Measurements from ENCODE around the gene CIDEA. TPM values are rescaled to one million over a fixed set of nuclear protein-coding genes. Genes with fewer than 3 reads are reported as not detected.

CIDEA gene
- total and polyA plus RNA-seq, 2 donors (not counting 1 experiment from before 2014, with no cell fraction given), result not detected

DNA sequence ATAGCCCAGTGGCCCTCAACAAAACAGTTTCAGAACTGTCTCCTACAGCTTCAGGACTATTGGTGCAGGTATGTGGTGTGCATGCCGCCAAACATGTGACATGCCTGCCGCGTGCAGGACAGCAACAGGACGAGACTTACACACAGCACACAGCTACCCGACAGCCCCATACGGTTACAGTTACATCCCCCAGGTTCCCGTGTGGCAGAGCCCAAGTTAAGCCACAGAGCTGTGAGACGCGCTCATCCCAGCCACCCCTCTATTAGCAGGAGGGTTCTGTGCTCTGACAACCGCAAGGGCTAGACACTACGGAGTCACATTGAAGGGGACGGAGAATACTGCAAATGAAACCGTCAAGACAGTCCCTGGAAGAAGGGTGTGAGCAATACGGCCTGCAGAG, 37.5 kb downstream of the CIDEA start:
- Histone ChIP-seq H3K36me3 (replicated peaks in 1 of 2; ENCODE audit: control extremely low read depth in 1 of 2, control insufficient read depth in 1 of 2, extremely low read depth in 1 of 2, insufficient read depth in 2 of 2, low read length in 1 of 2) (no peaks in the 10 kb centered on the region), H2AFZ (ENCODE audit: insufficient read depth, low read depth, low read length, poor library complexity, severe bottlenecking) (no peak overlapping the region), H3K27me3 (replicated peaks in 1 of 4; ENCODE audit: control extremely low read depth in 1 of 4, control insufficient read depth in 3 of 4, insufficient read depth in 4 of 4, low read length in 3 of 4) (peaks cover 0 to 36% (median 15%) of the 10 kb centered on the region in 4 experiments), H3K9ac (ENCODE audit: low read length) (no peak overlapping the region), H3K9me3 (ENCODE audit: control extremely low read depth in 1 of 3, control insufficient read depth in 2 of 3, insufficient read depth in 1 of 3, low read length in 2 of 3) (peaks cover 0 to 5% (median 0%) of the 10 kb centered on the region in 3 donors), H3K4me1 (ENCODE audit: control insufficient read depth in 2 of 2, insufficient read depth in 2 of 2, low read length in 2 of 2) (peaks cover 14% of the 10 kb centered on the region in 2 donors), H4K20me1 (ENCODE audit: control insufficient read depth, insufficient read depth, low read length, poor library complexity, severe bottlenecking) (no peaks in the 10 kb centered on the region), H3K79me2 (ENCODE audit: control insufficient read depth, insufficient read depth, low read length) (no peaks in the 10 kb centered on the region), H3K4me2 (replicated peaks; ENCODE audit: low read depth, low read length, poor library complexity, severe bottlenecking) (no peak overlapping the region), H3K27ac (ENCODE audit: low read length in 2 of 2) (no peak overlapping the region), H3K4me3 (ENCODE audit: control extremely low read depth in 1 of 5, extremely low read depth in 1 of 5, insufficient read depth in 1 of 5, low read depth in 2 of 5, low read length in 4 of 5) (no peak overlapping the region)
- ChIA-PET CTCF (interaction anchor here (0.6 kb wide), 1 partner anchor 45 kb away, joined by 3 read pairs; no protein-coding TSS in a partner anchor), POLR2A (no interaction called here)
- Mint-ChIP-seq H3K4me1 (peaks cover 8% of the 10 kb centered on the region), H3K4me3 (no peak overlapping the region), H3K9me3 (ENCODE audit: insufficient read depth) (no peaks in the 10 kb centered on the region), H3K27ac (no peak overlapping the region), H3K27me3 (peaks cover 45% of the 10 kb centered on the region)
- no peak for TF ChIP-seq EZH2 (IDR thresholded peaks at IDR 0.05; ENCODE audit: borderline replicate concordance, insufficient read depth, low read depth, low read length, poor library complexity, severe bottlenecking)
- TF ChIP-seq, protein P1, sequence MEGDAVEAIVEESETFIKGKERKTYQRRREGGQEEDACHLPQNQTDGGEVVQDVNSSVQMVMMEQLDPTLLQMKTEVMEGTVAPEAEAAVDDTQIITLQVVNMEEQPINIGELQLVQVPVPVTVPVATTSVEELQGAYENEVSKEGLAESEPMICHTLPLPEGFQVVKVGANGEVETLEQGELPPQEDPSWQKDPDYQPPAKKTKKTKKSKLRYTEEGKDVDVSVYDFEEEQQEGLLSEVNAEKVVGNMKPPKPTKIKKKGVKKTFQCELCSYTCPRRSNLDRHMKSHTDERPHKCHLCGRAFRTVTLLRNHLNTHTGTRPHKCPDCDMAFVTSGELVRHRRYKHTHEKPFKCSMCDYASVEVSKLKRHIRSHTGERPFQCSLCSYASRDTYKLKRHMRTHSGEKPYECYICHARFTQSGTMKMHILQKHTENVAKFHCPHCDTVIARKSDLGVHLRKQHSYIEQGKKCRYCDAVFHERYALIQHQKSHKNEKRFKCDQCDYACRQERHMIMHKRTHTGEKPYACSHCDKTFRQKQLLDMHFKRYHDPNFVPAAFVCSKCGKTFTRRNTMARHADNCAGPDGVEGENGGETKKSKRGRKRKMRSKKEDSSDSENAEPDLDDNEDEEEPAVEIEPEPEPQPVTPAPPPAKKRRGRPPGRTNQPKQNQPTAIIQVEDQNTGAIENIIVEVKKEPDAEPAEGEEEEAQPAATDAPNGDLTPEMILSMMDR (IDR thresholded peaks at IDR 0.05), result no peak
- no peak for DNase-seq
- WGBS (ENCODE audit: insufficient coverage), result 94% methylated on average over 9 of the region's 14 CpGs
- ATAC-seq (ENCODE audit: low read depth), result no peak
- intact Hi-C loops (cut with micrococcal nuclease), result no loop called here

DNA sequence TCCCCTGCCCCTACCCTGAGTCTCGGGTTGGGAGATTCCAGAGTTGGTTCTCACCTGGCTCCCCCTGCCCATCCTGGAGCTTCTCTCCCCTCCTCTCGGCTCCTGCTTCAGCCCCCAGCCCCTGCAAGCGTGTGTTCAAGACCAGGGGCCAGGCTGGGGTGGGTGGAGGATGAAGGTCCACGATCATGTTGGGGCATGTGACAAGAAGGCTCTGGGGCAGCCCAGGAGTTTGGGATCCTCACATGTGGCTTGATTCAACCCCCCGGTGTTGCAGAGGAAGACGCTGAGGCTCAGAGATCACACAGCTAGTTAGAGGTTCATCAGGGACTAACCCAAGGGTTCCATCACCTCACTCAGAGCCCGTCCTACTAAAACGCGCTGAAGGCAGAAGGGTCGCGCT, 39.7 kb downstream of the CIDEA start:
- H2AFZ ChIP-seq (ENCODE audit: insufficient read depth, low read depth, low read length, poor library complexity, severe bottlenecking), result no peak overlapping the region
- H3K27me3 Mint-ChIP-seq, result peaks cover 40% of the 10 kb centered on the region
- CTCF ChIA-PET, result interaction anchor here (2.1 kb wide), 1 partner anchor 34 kb away, joined by 5 read pairs; no protein-coding TSS in a partner anchor

More for the DNA sequence above, 39.7 kb downstream of the CIDEA start:
- POLR2A ChIA-PET, result no interaction called here
- H3K27ac ChIP-seq (ENCODE audit: low read length in 2 of 2), result no peak overlapping the region
- Mint-ChIP-seq H3K9me3 (ENCODE audit: insufficient read depth) (no peaks in the 10 kb centered on the region), H3K27ac (no peak overlapping the region), H3K4me1 (no peaks in the 10 kb centered on the region), H3K4me3 (no peak overlapping the region)
- peaks cover 0 to 2% (median 0%) of the 10 kb centered on the region in 3 donors for H3K9me3 ChIP-seq (ENCODE audit: control extremely low read depth in 1 of 3, control insufficient read depth in 2 of 3, insufficient read depth in 1 of 3, low read length in 2 of 3)
- DNase-seq (no peak), ATAC-seq (ENCODE audit: low read depth) (no peak)
- H3K4me1 ChIP-seq (ENCODE audit: control insufficient read depth in 2 of 2, insufficient read depth in 2 of 2, low read length in 2 of 2), result no peaks in the 10 kb centered on the region
- peaks cover 0 to 17% (median 4%) of the 10 kb centered on the region in 4 experiments for H3K27me3 ChIP-seq (replicated peaks in 1 of 4; ENCODE audit: control extremely low read depth in 1 of 4, control insufficient read depth in 3 of 4, insufficient read depth in 4 of 4, low read length in 3 of 4)
- no peaks in the 10 kb centered on the region for H3K36me3 ChIP-seq (replicated peaks in 1 of 2; ENCODE audit: control extremely low read depth in 1 of 2, control insufficient read depth in 1 of 2, extremely low read depth in 1 of 2, insufficient read depth in 2 of 2, low read length in 1 of 2)
- no peak for TF ChIP-seq EZH2 (IDR thresholded peaks at IDR 0.05; ENCODE audit: borderline replicate concordance, insufficient read depth, low read depth, low read length, poor library complexity, severe bottlenecking)
- H3K79me2 ChIP-seq (ENCODE audit: control insufficient read depth, insufficient read depth, low read length), result no peaks in the 10 kb centered on the region
- no peaks in the 10 kb centered on the region for H4K20me1 ChIP-seq (ENCODE audit: control insufficient read depth, insufficient read depth, low read length, poor library complexity, severe bottlenecking)
- intact Hi-C loops (cut with micrococcal nuclease), result no loop called here
- no peak overlapping the region for H3K4me3 ChIP-seq (ENCODE audit: control extremely low read depth in 1 of 5, extremely low read depth in 1 of 5, insufficient read depth in 1 of 5, low read depth in 2 of 5, low read length in 4 of 5)
- 81% methylated on average over 8 of the region's 11 CpGs for WGBS (ENCODE audit: insufficient coverage)
- H3K4me2 ChIP-seq (replicated peaks; ENCODE audit: low read depth, low read length, poor library complexity, severe bottlenecking), result no peak overlapping the region
- H3K9ac ChIP-seq (ENCODE audit: low read length), result no peak overlapping the region

Measured in B cell (primary cell).